HG03097 (cell line): ENCODE data around the gene GPRIN3.
"Not testable (repeated sequence)": the region's sequence is repeated elsewhere in the genome, so short reads cannot be mapped to it uniquely, and the experiment has no call there.

ENCODE experiments used
- ATAC-seq: cut with Tn5 transposase; IDR thresholded peaks from one replicate; pipeline ENCODE4 v1.9.1; 2021; ENCODE audit not compliant: unreplicated experiment, low FRiP score

GPRIN3 gene

GRCh38 chr4:89222170-89222569 is 85.4 kb downstream of the GPRIN3 start:
- ATAC-seq = no peak

GRCh38 chr4:89221167-89221867 is 86.3 kb downstream of the GPRIN3 start:
- ATAC-seq = no peak

- no peak for ATAC-seq
Measured at GRCh38 chr4:89218587-89218986, 89.0 kb downstream of the GPRIN3 start.

- ATAC-seq = no peak
Measured at GRCh38 chr4:89217604-89218003, 90.0 kb downstream of the GPRIN3 start.

- ATAC-seq = no peak
Measured at GRCh38 chr4:89216866-89217265, 90.7 kb downstream of the GPRIN3 start.

GRCh38 chr4:89216422-89216821 is 91.2 kb downstream of the GPRIN3 start:
- no peak for ATAC-seq

GRCh38 chr4:89215736-89216135 is 91.9 kb downstream of the GPRIN3 start:
- no peak for ATAC-seq

GRCh38 chr4:89214308-89214707 is 93.3 kb downstream of the GPRIN3 start:
- no peak for ATAC-seq

GRCh38 chr4:89213382-89213701 is 94.3 kb downstream of the GPRIN3 start:
- no peak for ATAC-seq

- no peak for ATAC-seq
Measured at GRCh38 chr4:89212666-89213381, 94.8 kb downstream of the GPRIN3 start.

GRCh38 chr4:89204624-89205023 is 103.0 kb downstream of the GPRIN3 start:
- no peak for ATAC-seq

GRCh38 chr4:89203902-89204301 is 103.7 kb downstream of the GPRIN3 start:
- no peak for ATAC-seq

- not testable (repeated sequence) for ATAC-seq
Measured at GRCh38 chr4:89199394-89199793, 108.2 kb downstream of the GPRIN3 start.

GRCh38 chr4:89197920-89198319 is 109.7 kb downstream of the GPRIN3 start:
- ATAC-seq = no peak

- no peak for ATAC-seq
Measured at GRCh38 chr4:89196745-89197144, 110.9 kb downstream of the GPRIN3 start.

GRCh38 chr4:89196056-89196674 is 111.4 kb downstream of the GPRIN3 start:
- no peak for ATAC-seq

GRCh38 chr4:89193843-89194242 is 113.8 kb downstream of the GPRIN3 start:
- ATAC-seq = no peak
